Fibroblast of lung (primary cell): ENCODE results near the gene XYLT1. TPM values are rescaled to one million over a fixed set of nuclear protein-coding genes. Genes with fewer than 3 reads are reported as not detected.

Source experiments
- DNase-seq, 2 donors: peaks; one replicate each; pipeline versions ENCODE4 v3.0.0 to v3.0.0-alpha.2; 2010; ENCODE audit warnings: low read depth in 2 of 2
- H2AFZ ChIP-seq: 2 replicates; pipeline ENCODE4 v1.5.1; 2012; ENCODE audit warnings: low read length, control low read depth, inconsistent platforms
- H3K27ac ChIP-seq: 2 replicates; pipeline ENCODE4 v1.5.1; 2011; ENCODE audit warnings: low read length, control low read depth; ENCODE audit not compliant: insufficient read depth
- H3K27me3 ChIP-seq: 2 replicates; pipeline ENCODE4 v1.5.1; 2011; ENCODE audit warnings: mild to moderate bottlenecking, low read length; ENCODE audit not compliant: control insufficient read depth, insufficient read depth
- H3K36me3 ChIP-seq: 2 replicates; pipeline ENCODE4 v1.5.1; 2011; ENCODE audit warnings: low read length; ENCODE audit not compliant: control insufficient read depth, insufficient read depth
- H3K4me1 ChIP-seq: 2 replicates; pipeline ENCODE4 v1.5.1; 2011; ENCODE audit warnings: low read length; ENCODE audit not compliant: control insufficient read depth, insufficient read depth; ENCODE audit errors: extremely low read depth
- H3K4me2 ChIP-seq: 2 replicates; pipeline ENCODE4 v1.5.1; 2011; ENCODE audit warnings: low read length, control low read depth; ENCODE audit not compliant: insufficient read depth; ENCODE audit errors: extremely low read depth
- H3K4me3 ChIP-seq, 4 experiments: fragments of 200-600 bp in 1 of 4; sonication (generic) in 1 of 4; replicated peaks in 1 of 4; 2 replicates each; pipeline ENCODE4 v1.5.1; 2011 to 2016; ENCODE audit warnings: low read length in 4 of 4, low read depth in 3 of 4, mild to moderate bottlenecking in 3 of 4, control low read depth in 2 of 4, inconsistent platforms in 1 of 4, mixed read lengths in 1 of 4; ENCODE audit not compliant: insufficient read depth in 1 of 4; ENCODE audit errors: control extremely low read depth in 1 of 4
- H3K79me2 ChIP-seq: 2 replicates; pipeline ENCODE4 v1.5.1; 2012; ENCODE audit warnings: mild to moderate bottlenecking, low read length, inconsistent platforms; ENCODE audit not compliant: control insufficient read depth, insufficient read depth
- H3K9ac ChIP-seq: 2 replicates; pipeline ENCODE4 v1.5.1; 2011; ENCODE audit warnings: mild to moderate bottlenecking, low read length, control low read depth; ENCODE audit not compliant: insufficient read depth
- H3K9me3 ChIP-seq: 2 replicates; pipeline ENCODE4 v1.5.1; 2012; ENCODE audit warnings: low read depth, low read length; ENCODE audit not compliant: control insufficient read depth, insufficient read depth
- H4K20me1 ChIP-seq: 2 replicates; pipeline ENCODE4 v1.5.1; 2011; ENCODE audit warnings: low read length; ENCODE audit not compliant: control insufficient read depth, insufficient read depth; ENCODE audit errors: extremely low read depth
- EZH2 ChIP-seq: IDR thresholded peaks from 2 replicates; pipeline ENCODE4 v1.5.1; 2012; ENCODE audit warnings: low read length, control low read depth, mild to moderate bottlenecking; ENCODE audit errors: missing control alignments
- polyA plus RNA-seq, 2 donors: library from polyadenylated mRNA; depleted of rRNA in 1 of 2; stranded (reverse) in 1 of 2; unstranded in 1 of 2; fragments of >200 nt; gene quantifications; 2 replicates each; pipeline ENCODE4 v1.2.1, GENCODE V29; 2011 to 2012; ENCODE audit warnings: missing spikeins in 1 of 2
- total RNA-seq: library from RNA; depleted of rRNA; stranded (reverse); fragments of >200 nt; gene quantifications from 2 replicates; pipeline ENCODE4 v1.2.1, GENCODE V29; 2014
- TF ChIP-seq, protein P1 (sequence below), 2 donors: IDR thresholded peaks in 1 of 2; conservative IDR thresholded peaks in 1 of 2; 1 replicate in 1 of 2; 2 replicates in 1 of 2; pipeline ENCODE4 v1.5.1; 2011 to 2012; ENCODE audit warnings: low read length in 2 of 2, control low read depth in 1 of 2, inconsistent platforms in 1 of 2, low read depth in 1 of 2, mild to moderate bottlenecking in 1 of 2

The XYLT1 gene
- total and polyA plus RNA-seq, 2 donors (not counting 1 experiment from before 2014, with no cell fraction given), result 9.3 to 21.8 TPM

DNA sequence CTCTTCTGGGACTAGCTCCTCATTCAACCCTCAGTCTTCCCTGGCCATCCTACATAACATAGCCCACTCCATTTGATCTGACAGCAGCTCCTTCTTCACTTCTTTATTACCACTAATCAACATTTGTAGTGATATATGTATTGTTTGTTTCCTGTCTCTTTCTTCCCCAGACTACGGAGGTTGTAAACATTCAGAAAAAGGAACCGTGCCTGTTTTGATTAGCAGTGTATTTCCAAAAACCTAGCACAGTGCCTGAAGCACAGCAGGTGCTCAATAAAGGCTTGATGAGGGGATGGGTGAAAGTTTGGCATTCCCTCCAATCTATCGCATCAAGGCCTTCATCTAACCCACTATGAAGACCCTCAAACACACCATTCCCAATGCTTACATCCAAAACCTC is 150.8 kb downstream of the XYLT1 start:
- H3K4me3 ChIP-seq, result no peak overlapping the region
- H3K4me1 ChIP-seq, result no peaks in the 10 kb centered on the region
- no peaks in the 10 kb centered on the region for H3K79me2 ChIP-seq
- H3K4me2 ChIP-seq, result no peak overlapping the region
- no peaks in the 10 kb centered on the region for H3K36me3 ChIP-seq
- H4K20me1 ChIP-seq, result no peaks in the 10 kb centered on the region
- H3K9me3 ChIP-seq, result no peaks in the 10 kb centered on the region
- no peak overlapping the region for H3K9ac ChIP-seq
- H2AFZ ChIP-seq, result no peak overlapping the region
- TF ChIP-seq, protein P1, sequence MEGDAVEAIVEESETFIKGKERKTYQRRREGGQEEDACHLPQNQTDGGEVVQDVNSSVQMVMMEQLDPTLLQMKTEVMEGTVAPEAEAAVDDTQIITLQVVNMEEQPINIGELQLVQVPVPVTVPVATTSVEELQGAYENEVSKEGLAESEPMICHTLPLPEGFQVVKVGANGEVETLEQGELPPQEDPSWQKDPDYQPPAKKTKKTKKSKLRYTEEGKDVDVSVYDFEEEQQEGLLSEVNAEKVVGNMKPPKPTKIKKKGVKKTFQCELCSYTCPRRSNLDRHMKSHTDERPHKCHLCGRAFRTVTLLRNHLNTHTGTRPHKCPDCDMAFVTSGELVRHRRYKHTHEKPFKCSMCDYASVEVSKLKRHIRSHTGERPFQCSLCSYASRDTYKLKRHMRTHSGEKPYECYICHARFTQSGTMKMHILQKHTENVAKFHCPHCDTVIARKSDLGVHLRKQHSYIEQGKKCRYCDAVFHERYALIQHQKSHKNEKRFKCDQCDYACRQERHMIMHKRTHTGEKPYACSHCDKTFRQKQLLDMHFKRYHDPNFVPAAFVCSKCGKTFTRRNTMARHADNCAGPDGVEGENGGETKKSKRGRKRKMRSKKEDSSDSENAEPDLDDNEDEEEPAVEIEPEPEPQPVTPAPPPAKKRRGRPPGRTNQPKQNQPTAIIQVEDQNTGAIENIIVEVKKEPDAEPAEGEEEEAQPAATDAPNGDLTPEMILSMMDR (conservative IDR thresholded peaks at IDR 0.05 in 1 of 2, IDR thresholded peaks at IDR 0.05 in 1 of 2; ENCODE audit: low read depth in 1 of 2, low read length in 2 of 2), result no peak
- no peak for TF ChIP-seq EZH2
- H3K27me3 ChIP-seq, result no peaks in the 10 kb centered on the region
- DNase-seq, result no peak
- no peak overlapping the region for H3K27ac ChIP-seq

DNA sequence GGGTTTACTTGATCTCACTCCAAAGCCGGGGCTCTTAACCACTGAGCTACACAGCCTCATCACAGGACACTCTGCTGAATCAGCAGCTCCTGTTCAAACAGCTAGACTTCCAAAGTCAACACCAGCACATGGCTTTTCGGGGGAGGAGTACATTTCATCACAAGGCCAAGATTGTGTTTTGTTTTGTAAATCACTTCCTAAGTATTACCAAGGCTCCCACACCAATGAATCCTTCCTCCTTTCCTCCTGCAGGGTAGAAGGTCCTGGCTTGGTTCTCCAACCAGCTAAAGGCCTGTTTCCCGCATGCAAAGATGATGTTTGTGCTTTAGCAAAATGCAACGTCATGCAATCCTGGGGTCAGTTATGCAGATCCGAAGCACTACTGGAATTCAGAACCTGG is 152.5 kb downstream of the XYLT1 start:
- no peaks in the 10 kb centered on the region for H3K27me3 ChIP-seq
- TF ChIP-seq EZH2, result no peak
- TF ChIP-seq, protein P1 (conservative IDR thresholded peaks at IDR 0.05 in 1 of 2, IDR thresholded peaks at IDR 0.05 in 1 of 2; ENCODE audit: low read depth in 1 of 2, low read length in 2 of 2), result no peak
- no peak overlapping the region for H3K27ac ChIP-seq
- no peak overlapping the region for H2AFZ ChIP-seq
- no peak overlapping the region for H3K4me3 ChIP-seq
- H3K9me3 ChIP-seq, result no peaks in the 10 kb centered on the region
- no peak overlapping the region for H3K9ac ChIP-seq
- H3K4me2 ChIP-seq, result no peak overlapping the region
- H3K4me1 ChIP-seq, result no peaks in the 10 kb centered on the region
- no peaks in the 10 kb centered on the region for H3K79me2 ChIP-seq
- H3K36me3 ChIP-seq, result no peaks in the 10 kb centered on the region
- no peaks in the 10 kb centered on the region for H4K20me1 ChIP-seq
- peak; percentile 51 to 58 for DNase-seq

DNA sequence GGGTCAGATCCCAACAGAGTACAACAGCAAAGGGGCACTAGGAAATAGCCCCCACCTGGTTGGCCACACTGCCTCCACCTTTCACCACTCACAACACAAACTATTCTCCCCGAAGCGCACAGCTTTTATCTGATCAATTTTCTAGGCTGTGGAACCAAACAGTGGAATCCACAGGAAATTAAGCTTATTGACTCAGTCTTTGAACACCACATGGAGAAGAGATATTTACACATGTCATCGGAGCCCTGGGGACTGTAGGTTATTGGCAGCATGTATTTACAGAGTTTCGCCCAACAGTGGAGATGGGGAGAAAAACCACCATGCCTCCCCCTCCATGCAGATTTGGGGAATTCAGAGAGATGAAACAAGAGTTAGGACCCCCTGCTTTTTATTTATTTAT is 154.8 kb downstream of the XYLT1 start:
- no peaks in the 10 kb centered on the region for H3K79me2 ChIP-seq
- no peak overlapping the region for H3K4me2 ChIP-seq
- H3K36me3 ChIP-seq, result no peaks in the 10 kb centered on the region
- no peaks in the 10 kb centered on the region for H3K9me3 ChIP-seq
- H3K4me3 ChIP-seq, result no peak overlapping the region
- H3K27ac ChIP-seq, result no peak overlapping the region
- no peak overlapping the region for H3K9ac ChIP-seq
- DNase-seq, result no peak
- no peaks in the 10 kb centered on the region for H3K4me1 ChIP-seq
- H2AFZ ChIP-seq, result no peak overlapping the region
- no peak for TF ChIP-seq EZH2
- TF ChIP-seq, protein P1 (conservative IDR thresholded peaks at IDR 0.05 in 1 of 2, IDR thresholded peaks at IDR 0.05 in 1 of 2; ENCODE audit: low read depth in 1 of 2, low read length in 2 of 2), result no peak
- H3K27me3 ChIP-seq, result no peaks in the 10 kb centered on the region
- H4K20me1 ChIP-seq, result no peaks in the 10 kb centered on the region
